HTR-8/SVneo (cell line): ENCODE data around the gene LARGE1.

Experiments
- DNase-seq: peaks from one replicate; pipeline ENCODE4 v3.0.0; 2011; ENCODE audit warnings: low spot score, mixed read lengths; ENCODE audit not compliant: insufficient read length
- FAIRE-seq: peaks from 2 replicates; lab custom pipeline; 2011; peaks lifted over from hg19 to GRCh38; lab: Jason Lieb, UNC

The LARGE1 gene

GRCh38 chr22:33324228-33324627, 596.0 kb downstream of the LARGE1 start:
- FAIRE-seq = no peak
- no peak for DNase-seq

GRCh38 chr22:33321466-33321865, 598.8 kb downstream of the LARGE1 start:
- FAIRE-seq = no peak

GRCh38 chr22:33315954-33316353, 604.3 kb downstream of the LARGE1 start:
- FAIRE-seq (no peak), DNase-seq (no peak)

More at GRCh38 chr22:33321466-33321865, 598.8 kb downstream of the LARGE1 start:
- no peak for DNase-seq

GRCh38 chr22:33315117-33315516, 605.2 kb downstream of the LARGE1 start:
- no peak for FAIRE-seq

GRCh38 chr22:33314316-33314715, 606.0 kb downstream of the LARGE1 start:
- DNase-seq = no peak

More at GRCh38 chr22:33315117-33315516, 605.2 kb downstream of the LARGE1 start:
- DNase-seq = no peak

GRCh38 chr22:33303099-33303498, 617.2 kb downstream of the LARGE1 start:
- DNase-seq (no peak), FAIRE-seq (no peak)

More at GRCh38 chr22:33314316-33314715, 606.0 kb downstream of the LARGE1 start:
- FAIRE-seq = no peak

GRCh38 chr22:33302549-33302948, 617.7 kb downstream of the LARGE1 start:
- FAIRE-seq (no peak), DNase-seq (no peak)

GRCh38 chr22:33302049-33302545, 618.2 kb downstream of the LARGE1 start:
- FAIRE-seq (no peak), DNase-seq (peak; percentile 3)

GRCh38 chr22:33300165-33300564, 620.1 kb downstream of the LARGE1 start:
- FAIRE-seq (no peak), DNase-seq (no peak)

- FAIRE-seq (no peak), DNase-seq (no peak)
Observed at GRCh38 chr22:33299245-33299956, 620.9 kb downstream of the LARGE1 start.

- FAIRE-seq = no peak
- DNase-seq = no peak
Observed at GRCh38 chr22:33296941-33297340, 623.3 kb downstream of the LARGE1 start.

- DNase-seq (no peak), FAIRE-seq (no peak)
Observed at GRCh38 chr22:33288078-33288477, 632.2 kb downstream of the LARGE1 start.

GRCh38 chr22:33275073-33275443, 645.2 kb downstream of the LARGE1 start:
- no peak for DNase-seq
- FAIRE-seq = no peak

GRCh38 chr22:33274214-33275072, 645.8 kb downstream of the LARGE1 start:
- FAIRE-seq (no peak), DNase-seq (no peak)

GRCh38 chr22:33272871-33273270, 647.4 kb downstream of the LARGE1 start:
- FAIRE-seq = no peak
- DNase-seq = no peak

- FAIRE-seq (no peak), DNase-seq (no peak)
Observed at GRCh38 chr22:33272180-33272579, 648.1 kb downstream of the LARGE1 start.

- DNase-seq = no peak
Observed at GRCh38 chr22:33271390-33272161, 648.7 kb downstream of the LARGE1 start.

GRCh38 chr22:33270596-33270995, 649.7 kb downstream of the LARGE1 start:
- DNase-seq (no peak), FAIRE-seq (no peak)

More at GRCh38 chr22:33271390-33272161, 648.7 kb downstream of the LARGE1 start:
- FAIRE-seq = no peak

- DNase-seq = no peak
Observed at GRCh38 chr22:33261699-33262098, 658.6 kb downstream of the LARGE1 start.

GRCh38 chr22:33260498-33260897, 659.8 kb downstream of the LARGE1 start:
- no peak for FAIRE-seq
- DNase-seq = no peak

More at GRCh38 chr22:33261699-33262098, 658.6 kb downstream of the LARGE1 start:
- no peak for FAIRE-seq
